ENCODE data around the gene UNKL.
"Not testable (repeated sequence)": the region's sequence is repeated elsewhere in the genome, so short reads cannot be mapped to it uniquely, and the experiment has no call there.

UNKL gene

GRCh38 chr16:1445518-1446203 is 31.2 kb upstream of the UNKL start:
- no peak for DNase-seq

GRCh38 chr16:1444730-1445517 is 30.4 kb upstream of the UNKL start:
- DNase-seq = no peak

- DNase-seq = no peak
Measured at GRCh38 chr16:1443980-1444729, 29.7 kb upstream of the UNKL start, which contains the start of gene CCDC154. Gene CCDC154, minus strand, starts transcription at chr16:1444556. Its CDS starts 234 bp downstream, at chr16:1444322.

GRCh38 chr16:1443403-1443973 is 29.0 kb upstream of the UNKL start:
- no peak for DNase-seq

- no peak for DNase-seq
Measured at GRCh38 chr16:1442697-1443096, 28.2 kb upstream of the UNKL start.

- no peak for DNase-seq
Measured at GRCh38 chr16:1441391-1441829, 26.9 kb upstream of the UNKL start.

- not testable (repeated sequence) for DNase-seq
Measured at GRCh38 chr16:1439699-1440074, 25.2 kb upstream of the UNKL start.

- DNase-seq = no peak
Measured at GRCh38 chr16:1439058-1439698, 24.7 kb upstream of the UNKL start.

GRCh38 chr16:1438229-1439057 is 23.9 kb upstream of the UNKL start:
- DNase-seq = no peak

GRCh38 chr16:1437606-1438005 is 23.1 kb upstream of the UNKL start:
- no peak for DNase-seq

- DNase-seq = no peak
Measured at GRCh38 chr16:1436731-1437355, 22.3 kb upstream of the UNKL start.

- DNase-seq = no peak
Measured at GRCh38 chr16:1435921-1436697, 21.6 kb upstream of the UNKL start.

GRCh38 chr16:1434644-1435592 is 20.4 kb upstream of the UNKL start:
- no peak for DNase-seq

- no peak for DNase-seq
Measured at GRCh38 chr16:1433756-1434155, 19.3 kb upstream of the UNKL start.

- no peak for DNase-seq
Measured at GRCh38 chr16:1433263-1433560, 18.7 kb upstream of the UNKL start.

- no peak for DNase-seq
Measured at GRCh38 chr16:1432388-1433262, 18.1 kb upstream of the UNKL start.

GRCh38 chr16:1431497-1432270 is 17.2 kb upstream of the UNKL start:
- no peak for DNase-seq

Data from SIG-M5 (cell line).